ENCODE results near the gene NOTCH3. TPM values are rescaled to one million over a fixed set of nuclear protein-coding genes. Genes with fewer than 3 reads are reported as not detected.

NOTCH3 gene
- total RNA-seq, 1 experiment from 2014 or later, result 164 TPM

DNA sequence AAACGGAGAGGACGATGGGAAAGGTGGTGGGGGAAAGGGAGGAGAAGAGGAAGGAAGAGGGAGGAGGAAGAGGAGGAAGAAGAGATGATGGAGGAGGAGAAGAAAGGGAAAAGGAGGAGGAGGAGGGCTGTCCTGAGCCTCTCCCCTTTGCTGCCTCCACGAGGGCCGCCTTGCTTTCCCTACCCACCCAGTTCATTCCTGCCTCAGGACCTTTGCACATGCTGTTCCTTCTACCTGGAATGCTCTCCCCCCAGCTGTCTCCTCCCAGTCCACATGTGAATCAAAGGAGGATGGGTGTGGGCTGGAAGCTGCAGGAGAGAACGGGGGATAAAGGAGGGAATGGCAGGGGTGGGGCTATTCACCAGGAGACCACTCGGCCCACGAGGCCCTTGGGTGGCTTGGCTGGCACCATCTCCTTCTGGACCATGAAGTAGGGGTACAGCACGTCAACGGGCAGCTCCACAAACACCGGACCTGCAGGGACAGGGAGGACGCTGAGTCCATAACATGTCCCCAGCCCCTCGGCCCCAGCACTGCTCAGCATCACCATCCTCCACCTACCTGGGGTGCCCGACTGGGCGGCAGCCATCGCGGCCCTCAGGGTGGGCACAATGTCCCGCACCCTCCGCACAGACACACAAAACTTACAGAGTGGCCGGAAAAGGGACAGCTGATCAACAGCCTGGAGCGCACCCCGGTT, 78.3 kb downstream of the NOTCH3 start:
- H3K27me3 Mint-ChIP-seq (ENCODE audit: low read depth), result no peaks in the 10 kb centered on the region; the same call in 1 of the 2 replicates
- peaks cover 7% of the 10 kb centered on the region in 2 experiments for H3K4me1 Mint-ChIP-seq
- Histone ChIP-seq H3K4me1 (ENCODE audit: insufficient read depth, low read length) (no peaks in the 10 kb centered on the region), H4K20me1 (ENCODE audit: control insufficient read depth, insufficient read depth, insufficient read length) (no peaks in the 10 kb centered on the region), H2BK20ac (ENCODE audit: low read depth, low read length, poor library complexity, severe bottlenecking) (no peak overlapping the region), H3K9me3 (ENCODE audit: control insufficient read depth, low read depth, low read length) (no peaks in the 10 kb centered on the region), H3K56ac (ENCODE audit: insufficient read length, low read depth, low read length) (no peak overlapping the region), H4K8ac (replicated peaks; ENCODE audit: insufficient read length, low read depth, low read length) (no peak overlapping the region), H3K23ac (ENCODE audit: insufficient read length, low read depth, low read length) (no peak overlapping the region), H2AK5ac (ENCODE audit: insufficient read length, low read length) (no peak overlapping the region), H4K91ac (ENCODE audit: insufficient read length, low read depth, low read length) (no peak overlapping the region), H3T11ph (ENCODE audit: low read length) (no peak overlapping the region), H3K79me1 (ENCODE audit: insufficient read depth, low read depth, low read length, poor library complexity, severe bottlenecking) (peaks cover 3% of the 10 kb centered on the region), H2AFZ (ENCODE audit: low read length) (no peak overlapping the region), H3K27ac (ENCODE audit: insufficient read length, low read depth, low read length) (no peak overlapping the region), H3K27me3 (ENCODE audit: insufficient read depth, low read length) (no peaks in the 10 kb centered on the region), H3K79me2 (ENCODE audit: insufficient read depth, low read length) (no peaks in the 10 kb centered on the region; the same call in 1 of the 2 replicates), H3K9ac (ENCODE audit: extremely low read depth, insufficient read length, low read length) (no peak overlapping the region), H4K5ac (ENCODE audit: insufficient read length, low read depth, low read length) (no peak overlapping the region), H3K14ac (ENCODE audit: insufficient read depth, low read length) (no peak overlapping the region), H3K4me2 (ENCODE audit: insufficient read depth, insufficient read length, low read length) (no peak overlapping the region), H3K18ac (ENCODE audit: insufficient read length, low read depth, low read length) (no peak overlapping the region), H2BK15ac (ENCODE audit: low read depth, low read length) (no peak overlapping the region), H3K4ac (ENCODE audit: low read depth, low read length) (no peak overlapping the region), H3K23me2 (ENCODE audit: insufficient read length, low read depth, low read length, poor library complexity, severe bottlenecking) (peaks cover 7% of the 10 kb centered on the region), H2BK5ac (ENCODE audit: insufficient read length, low read length) (no peak overlapping the region), H2BK12ac (ENCODE audit: insufficient read length, low read depth, low read length) (no peak overlapping the region), H2BK120ac (ENCODE audit: low read depth, low read length, poor library complexity, severe bottlenecking) (no peak overlapping the region)
- H3K4me3 Mint-ChIP-seq, result no peak overlapping the region
- no peak overlapping the region for H3K27ac Mint-ChIP-seq
- no peak for DNase-seq
- H3K36me3 Mint-ChIP-seq (ENCODE audit: insufficient read depth in 1 of 3, low read depth in 3 of 3), result peaks cover 39 to 60% (median 55%) of the 10 kb centered on the region in 3 experiments; a peak in 6 of 7 replicates
- 95% methylated on average over 2 of the region's 21 CpGs for WGBS (ENCODE audit: extremely low coverage, insufficient read length, low lambda C conversion rate)
- no peaks in the 10 kb centered on the region; a peak in 2 of 5 replicates for H3K9me3 Mint-ChIP-seq
- TF ChIP-seq, protein P1, sequence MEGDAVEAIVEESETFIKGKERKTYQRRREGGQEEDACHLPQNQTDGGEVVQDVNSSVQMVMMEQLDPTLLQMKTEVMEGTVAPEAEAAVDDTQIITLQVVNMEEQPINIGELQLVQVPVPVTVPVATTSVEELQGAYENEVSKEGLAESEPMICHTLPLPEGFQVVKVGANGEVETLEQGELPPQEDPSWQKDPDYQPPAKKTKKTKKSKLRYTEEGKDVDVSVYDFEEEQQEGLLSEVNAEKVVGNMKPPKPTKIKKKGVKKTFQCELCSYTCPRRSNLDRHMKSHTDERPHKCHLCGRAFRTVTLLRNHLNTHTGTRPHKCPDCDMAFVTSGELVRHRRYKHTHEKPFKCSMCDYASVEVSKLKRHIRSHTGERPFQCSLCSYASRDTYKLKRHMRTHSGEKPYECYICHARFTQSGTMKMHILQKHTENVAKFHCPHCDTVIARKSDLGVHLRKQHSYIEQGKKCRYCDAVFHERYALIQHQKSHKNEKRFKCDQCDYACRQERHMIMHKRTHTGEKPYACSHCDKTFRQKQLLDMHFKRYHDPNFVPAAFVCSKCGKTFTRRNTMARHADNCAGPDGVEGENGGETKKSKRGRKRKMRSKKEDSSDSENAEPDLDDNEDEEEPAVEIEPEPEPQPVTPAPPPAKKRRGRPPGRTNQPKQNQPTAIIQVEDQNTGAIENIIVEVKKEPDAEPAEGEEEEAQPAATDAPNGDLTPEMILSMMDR (conservative IDR thresholded peaks at IDR 0.05), result no peak

Data from H9 (cell line).